ENCODE results near the gene KLHL30.

DNA sequence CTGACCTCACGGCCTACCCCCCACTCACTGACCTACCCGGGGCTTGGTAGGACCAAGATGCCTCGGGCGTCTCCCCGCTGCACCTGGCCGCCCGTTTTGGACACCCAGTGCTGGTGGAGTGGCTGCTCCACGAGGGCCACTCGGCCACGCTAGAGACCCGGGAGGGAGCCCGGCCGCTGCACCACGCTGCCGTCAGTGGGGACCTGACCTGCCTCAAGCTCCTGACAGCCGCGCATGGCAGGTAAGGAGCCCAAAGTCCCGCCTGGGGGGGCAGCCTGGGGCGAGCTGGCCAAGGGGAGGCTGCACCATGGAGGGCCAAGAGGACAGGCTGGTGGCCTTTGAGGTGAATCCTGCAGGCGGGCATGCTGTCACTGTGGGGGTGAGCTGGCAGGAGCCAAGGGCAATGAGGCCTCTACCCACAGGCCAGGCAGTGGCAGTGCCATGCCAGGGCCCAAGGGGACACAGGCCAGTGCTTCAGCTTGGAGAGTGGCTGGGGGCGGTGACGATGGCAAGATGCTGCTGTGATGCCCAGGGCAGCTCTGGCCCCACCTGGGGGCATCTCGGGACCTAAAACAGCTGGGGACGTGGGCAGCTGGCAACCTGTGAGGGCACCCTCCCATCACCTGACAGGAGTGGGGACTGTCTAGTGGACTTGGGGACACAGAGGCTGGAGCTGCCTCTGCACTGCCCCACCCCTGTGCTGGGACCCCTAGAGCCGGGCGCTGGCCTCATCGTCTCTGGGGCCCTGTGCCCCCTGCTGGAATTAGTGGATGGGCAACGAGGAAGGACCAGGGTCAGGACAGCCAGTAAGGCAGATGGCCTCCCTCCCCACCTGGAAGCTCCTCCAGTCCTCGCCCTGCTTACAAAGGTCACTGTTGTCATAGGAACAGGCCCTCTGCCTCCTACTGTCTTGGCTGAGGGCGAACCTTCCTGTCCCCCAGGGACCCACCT lies 36.3 kb upstream of the KLHL30 start:
- TF ChIP-seq YY1 (IDR thresholded peaks at IDR 0.05; ENCODE audit: extremely low read depth, insufficient replicate concordance, low read depth, low read length), result no peak
- TF ChIP-seq RAD21 (IDR thresholded peaks at IDR 0.05; ENCODE audit: low read depth), result no peak
- TF ChIP-seq, protein P1, sequence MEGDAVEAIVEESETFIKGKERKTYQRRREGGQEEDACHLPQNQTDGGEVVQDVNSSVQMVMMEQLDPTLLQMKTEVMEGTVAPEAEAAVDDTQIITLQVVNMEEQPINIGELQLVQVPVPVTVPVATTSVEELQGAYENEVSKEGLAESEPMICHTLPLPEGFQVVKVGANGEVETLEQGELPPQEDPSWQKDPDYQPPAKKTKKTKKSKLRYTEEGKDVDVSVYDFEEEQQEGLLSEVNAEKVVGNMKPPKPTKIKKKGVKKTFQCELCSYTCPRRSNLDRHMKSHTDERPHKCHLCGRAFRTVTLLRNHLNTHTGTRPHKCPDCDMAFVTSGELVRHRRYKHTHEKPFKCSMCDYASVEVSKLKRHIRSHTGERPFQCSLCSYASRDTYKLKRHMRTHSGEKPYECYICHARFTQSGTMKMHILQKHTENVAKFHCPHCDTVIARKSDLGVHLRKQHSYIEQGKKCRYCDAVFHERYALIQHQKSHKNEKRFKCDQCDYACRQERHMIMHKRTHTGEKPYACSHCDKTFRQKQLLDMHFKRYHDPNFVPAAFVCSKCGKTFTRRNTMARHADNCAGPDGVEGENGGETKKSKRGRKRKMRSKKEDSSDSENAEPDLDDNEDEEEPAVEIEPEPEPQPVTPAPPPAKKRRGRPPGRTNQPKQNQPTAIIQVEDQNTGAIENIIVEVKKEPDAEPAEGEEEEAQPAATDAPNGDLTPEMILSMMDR (IDR thresholded peaks at IDR 0.05 in 2 of 3, conservative IDR thresholded peaks at IDR 0.05 in 1 of 3; ENCODE audit: borderline replicate concordance in 1 of 3, insufficient read depth in 1 of 3, low read depth in 2 of 3, low read length in 2 of 3), result no peak
- no peak for TF ChIP-seq POLR2AphosphoS5 (IDR thresholded peaks at IDR 0.05; ENCODE audit: low read depth, low read length)
- no peak for TF ChIP-seq EZH2 (IDR thresholded peaks at IDR 0.05)
- no peak for TF ChIP-seq TCF7L2 (IDR thresholded peaks at IDR 0.05; ENCODE audit: borderline replicate concordance, extremely low read depth, insufficient read depth, insufficient read length)
- TF ChIP-seq SP1 (IDR thresholded peaks at IDR 0.05; ENCODE audit: low read depth), result no peak
- TF ChIP-seq MAX (IDR thresholded peaks at IDR 0.05), result no peak
- TF ChIP-seq ZBTB33 (IDR thresholded peaks at IDR 0.05; ENCODE audit: extremely low read depth, insufficient replicate concordance, low read length), result no peak
